ENCODE results near the gene SYT12.

DNA sequence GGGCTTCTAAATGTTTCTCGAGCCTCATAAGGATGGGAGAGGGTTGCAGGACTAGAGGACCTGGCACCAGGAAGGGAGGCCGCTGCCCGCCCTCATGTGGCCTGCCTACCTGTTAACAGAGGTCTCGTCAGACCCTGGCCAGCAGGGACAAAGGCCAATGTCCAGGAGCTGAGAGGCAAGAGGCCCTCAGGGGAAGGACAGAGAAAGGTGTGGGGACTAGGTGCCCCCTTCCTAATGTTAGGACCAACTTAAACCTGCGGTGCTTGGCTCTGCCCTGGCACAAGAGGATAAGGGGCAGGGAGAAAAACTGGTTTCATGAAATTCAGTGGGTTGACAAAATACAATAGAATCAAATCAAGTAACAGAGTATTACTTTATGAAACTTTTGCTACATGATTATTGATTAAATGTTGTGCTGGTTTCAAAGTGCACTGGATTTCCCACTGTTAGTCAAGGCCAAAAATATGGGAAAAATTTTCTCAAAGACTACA lies 20.0 kb upstream of the SYT12 start:
- TF ChIP-seq, protein P1, sequence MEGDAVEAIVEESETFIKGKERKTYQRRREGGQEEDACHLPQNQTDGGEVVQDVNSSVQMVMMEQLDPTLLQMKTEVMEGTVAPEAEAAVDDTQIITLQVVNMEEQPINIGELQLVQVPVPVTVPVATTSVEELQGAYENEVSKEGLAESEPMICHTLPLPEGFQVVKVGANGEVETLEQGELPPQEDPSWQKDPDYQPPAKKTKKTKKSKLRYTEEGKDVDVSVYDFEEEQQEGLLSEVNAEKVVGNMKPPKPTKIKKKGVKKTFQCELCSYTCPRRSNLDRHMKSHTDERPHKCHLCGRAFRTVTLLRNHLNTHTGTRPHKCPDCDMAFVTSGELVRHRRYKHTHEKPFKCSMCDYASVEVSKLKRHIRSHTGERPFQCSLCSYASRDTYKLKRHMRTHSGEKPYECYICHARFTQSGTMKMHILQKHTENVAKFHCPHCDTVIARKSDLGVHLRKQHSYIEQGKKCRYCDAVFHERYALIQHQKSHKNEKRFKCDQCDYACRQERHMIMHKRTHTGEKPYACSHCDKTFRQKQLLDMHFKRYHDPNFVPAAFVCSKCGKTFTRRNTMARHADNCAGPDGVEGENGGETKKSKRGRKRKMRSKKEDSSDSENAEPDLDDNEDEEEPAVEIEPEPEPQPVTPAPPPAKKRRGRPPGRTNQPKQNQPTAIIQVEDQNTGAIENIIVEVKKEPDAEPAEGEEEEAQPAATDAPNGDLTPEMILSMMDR (IDR thresholded peaks at IDR 0.05): no peak
- TF ChIP-seq EZH2 (IDR thresholded peaks at IDR 0.05; ENCODE audit: borderline replicate concordance, insufficient read depth, low read depth, low read length, poor library complexity, severe bottlenecking): no peak

Data from B cell (primary cell).